Activated T-cell treated with anti-CD3 and anti-CD28 coated beads for 1 hour (primary cell): ENCODE results near the gene VCL.
"Not testable (repeated sequence)": the region's sequence is repeated elsewhere in the genome, so short reads cannot be mapped to it uniquely, and the experiment has no call there.

Experiments used
- DNase-seq: peaks from one replicate; pipeline ENCODE4 v3.0.0-alpha.2; 2020; ENCODE audit warnings: low read depth

The VCL gene

DNA sequence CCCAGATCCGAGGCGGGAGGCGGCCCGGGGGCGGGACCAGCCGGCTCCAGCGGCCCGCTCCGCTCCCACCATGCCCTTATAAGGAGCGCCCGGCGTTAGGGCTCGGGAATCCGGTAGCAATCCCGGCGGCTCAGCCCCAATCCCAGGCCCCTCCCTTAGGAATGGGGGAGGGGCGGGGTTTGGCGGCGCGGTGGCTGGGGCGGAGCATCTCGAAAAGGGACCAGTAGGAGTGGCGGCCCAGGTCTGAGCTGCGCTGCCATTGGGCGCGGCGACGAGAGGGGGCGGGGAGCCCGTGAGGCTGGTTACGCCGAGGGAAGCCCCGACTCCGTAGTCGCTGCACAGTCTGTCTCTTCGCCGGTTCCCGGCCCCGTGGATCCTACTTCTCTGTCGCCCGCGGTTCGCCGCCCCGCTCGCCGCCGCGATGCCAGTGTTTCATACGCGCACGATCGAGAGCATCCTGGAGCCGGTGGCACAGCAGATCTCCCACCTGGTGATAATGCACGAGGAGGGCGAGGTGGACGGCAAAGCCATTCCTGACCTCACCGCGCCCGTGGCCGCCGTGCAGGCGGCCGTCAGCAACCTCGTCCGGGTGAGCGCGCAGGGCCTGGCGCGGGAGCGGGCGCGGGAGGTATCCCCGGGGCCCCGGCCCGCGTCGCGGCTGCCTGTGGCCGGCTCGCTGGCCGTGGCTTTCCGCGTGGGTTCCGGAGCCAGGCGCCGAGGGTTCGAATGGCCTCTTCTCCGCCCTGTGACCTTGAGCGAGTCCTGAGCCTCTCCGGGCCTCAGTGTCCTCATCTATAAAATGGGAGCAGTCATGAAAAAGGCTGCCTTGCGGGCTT lies at the start of gene VCL:
TSS of gene VCL (plus strand) at position 330 of the 836 bp plus-strand sequence. CDS start at position 422, 92 bp downstream.
- DNase-seq, result peak; percentile 91

- DNase-seq, result no peak
Observed at GRCh38 chr10:73948947-73949633, 48.8 kb upstream of the VCL start.

- no peak for DNase-seq
Observed at GRCh38 chr10:73950155-73950948, 47.6 kb upstream of the VCL start.

DNA sequence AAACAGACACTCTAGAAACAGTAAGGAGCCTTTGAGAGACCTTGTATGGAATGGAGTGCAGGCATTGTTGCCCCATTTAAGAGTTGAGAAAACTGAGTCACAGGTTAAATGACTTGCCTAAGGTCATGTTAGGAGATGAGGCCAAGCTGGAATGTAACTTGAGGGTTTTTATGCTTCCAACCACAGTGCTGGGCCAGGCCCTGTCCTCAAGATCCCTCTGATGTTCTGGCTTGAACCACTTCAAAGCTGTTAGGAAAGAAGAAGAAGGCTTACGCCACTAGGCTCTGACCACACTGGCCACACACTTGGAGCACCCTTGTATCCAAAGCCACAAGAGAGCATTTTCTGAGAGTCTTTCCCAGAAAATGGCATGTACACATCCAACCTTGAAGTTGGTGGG lies 44.3 kb upstream of the VCL start:
- DNase-seq, result no peak

GRCh38 chr10:73954737-73955136 lies 43.2 kb upstream of the VCL start:
- DNase-seq, result no peak

- DNase-seq, result no peak
Observed at GRCh38 chr10:73955719-73956118, 42.2 kb upstream of the VCL start.

GRCh38 chr10:73956476-73957359 lies 41.2 kb upstream of the VCL start:
- DNase-seq, result no peak

GRCh38 chr10:73959484-73960243 lies 38.3 kb upstream of the VCL start:
- no peak for DNase-seq

DNA sequence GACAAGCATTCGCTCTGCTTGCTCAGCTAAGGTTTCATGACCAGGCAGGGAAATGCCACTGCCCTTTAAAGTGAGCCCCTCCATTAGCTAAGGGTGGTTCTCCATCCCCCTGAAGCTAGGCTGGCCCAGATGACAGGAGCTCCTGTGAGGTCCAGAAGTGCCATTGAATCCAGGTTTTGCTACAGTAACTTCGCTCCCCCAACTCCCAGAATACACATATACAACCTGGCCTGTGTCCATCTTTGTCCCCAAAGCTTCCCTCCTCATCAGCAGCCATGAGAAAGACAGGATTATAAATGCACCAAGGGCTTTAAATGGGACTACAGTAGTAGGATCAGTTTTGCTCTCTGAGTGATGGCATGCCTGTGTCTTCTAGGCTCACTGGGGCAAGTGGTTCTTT lies 35.5 kb upstream of the VCL start:
- DNase-seq, result no peak

- not testable (repeated sequence) for DNase-seq
Observed at GRCh38 chr10:73963533-73963932, 34.4 kb upstream of the VCL start.

DNA sequence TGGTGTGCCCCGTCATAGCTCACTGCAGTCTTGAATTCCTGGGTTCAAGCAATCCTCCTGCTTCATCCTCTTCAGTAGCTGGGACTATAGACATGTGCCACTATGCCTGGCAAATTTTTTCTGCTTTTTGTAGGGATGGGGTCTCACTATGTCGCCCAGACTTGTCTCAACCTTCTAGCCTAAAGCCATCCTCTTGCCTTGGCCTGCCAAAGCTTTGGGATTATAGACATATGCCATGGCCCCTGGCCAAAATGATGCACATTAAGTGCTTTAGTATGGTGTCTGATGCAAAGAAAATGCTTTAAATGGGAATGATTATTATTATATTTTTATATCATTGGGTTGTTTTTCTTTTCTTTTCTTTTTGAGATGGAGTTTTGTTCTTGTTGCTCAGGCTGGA lies 33.2 kb upstream of the VCL start:
- no peak for DNase-seq

DNA sequence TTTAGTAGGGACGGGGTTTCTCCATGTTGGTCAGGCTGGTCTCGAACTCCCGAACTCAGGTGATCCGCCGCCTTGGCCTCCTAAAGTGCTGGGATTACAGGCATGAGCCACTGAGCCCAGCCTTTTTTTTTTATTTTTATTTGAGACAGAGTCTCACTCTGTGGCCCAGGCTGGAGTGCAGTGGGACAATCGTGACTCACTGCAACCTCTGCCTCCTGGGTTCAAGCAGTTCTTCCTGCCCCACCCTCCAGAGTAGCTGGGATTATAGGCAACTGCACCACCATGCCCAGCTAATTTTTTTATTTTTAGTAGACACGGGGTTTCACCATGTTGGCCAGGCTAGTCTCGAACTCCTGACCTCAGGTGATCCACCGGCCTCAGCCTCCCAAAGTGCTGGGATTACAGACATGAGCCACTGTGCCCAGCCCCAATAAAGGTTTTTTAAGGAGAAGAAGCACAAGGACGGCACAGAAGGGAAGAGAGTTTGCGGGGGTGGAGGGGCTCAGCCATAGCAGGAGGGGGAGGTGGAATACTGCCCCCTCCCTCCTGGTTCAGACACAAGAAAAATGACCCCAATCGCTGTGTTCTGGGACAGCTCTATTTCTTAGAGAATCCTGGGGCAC lies 32.5 kb upstream of the VCL start:
- DNase-seq, result not testable (repeated sequence)

DNA sequence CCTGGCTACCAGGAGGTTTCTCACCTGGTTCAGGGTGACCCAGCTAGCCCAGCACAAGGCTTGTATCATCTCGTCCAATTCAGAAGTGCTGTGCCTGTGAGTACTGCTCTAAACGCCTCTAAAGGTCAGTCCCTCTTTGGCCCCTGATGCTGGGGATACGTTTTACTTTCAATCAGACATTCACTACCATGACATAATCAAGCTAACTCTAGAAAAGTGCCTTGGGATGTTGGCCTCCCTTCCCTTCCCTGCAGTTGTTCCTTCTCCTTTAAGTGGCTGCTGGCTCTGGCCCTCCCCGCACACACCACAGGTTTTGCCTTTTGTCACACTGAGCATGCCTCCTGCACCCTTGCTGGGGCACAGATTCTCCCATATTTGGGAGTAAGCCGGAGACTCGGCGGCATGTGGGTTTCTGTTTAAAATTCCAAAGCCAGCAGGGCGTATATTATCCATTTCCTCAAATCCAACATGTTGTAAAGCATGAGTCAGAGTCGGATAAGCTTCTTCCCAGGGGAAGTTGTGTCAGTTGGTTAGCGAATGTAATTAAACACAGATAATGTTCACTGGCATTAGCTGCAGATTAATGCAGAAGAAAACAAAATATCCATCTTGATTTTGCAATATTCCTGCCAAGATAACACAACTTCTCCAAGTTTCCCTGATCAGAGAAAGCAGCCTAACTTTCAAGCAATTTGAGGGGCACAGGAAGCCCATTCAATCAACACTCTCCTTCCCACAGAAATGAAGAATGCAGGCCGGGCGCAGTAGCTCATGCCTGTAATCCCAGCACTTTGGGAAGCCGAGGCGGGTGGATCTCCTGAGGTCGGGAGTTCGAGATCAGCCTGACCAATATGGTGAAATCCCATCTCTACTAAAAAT lies 31.8 kb upstream of the VCL start:
- DNase-seq, result no peak

DNA sequence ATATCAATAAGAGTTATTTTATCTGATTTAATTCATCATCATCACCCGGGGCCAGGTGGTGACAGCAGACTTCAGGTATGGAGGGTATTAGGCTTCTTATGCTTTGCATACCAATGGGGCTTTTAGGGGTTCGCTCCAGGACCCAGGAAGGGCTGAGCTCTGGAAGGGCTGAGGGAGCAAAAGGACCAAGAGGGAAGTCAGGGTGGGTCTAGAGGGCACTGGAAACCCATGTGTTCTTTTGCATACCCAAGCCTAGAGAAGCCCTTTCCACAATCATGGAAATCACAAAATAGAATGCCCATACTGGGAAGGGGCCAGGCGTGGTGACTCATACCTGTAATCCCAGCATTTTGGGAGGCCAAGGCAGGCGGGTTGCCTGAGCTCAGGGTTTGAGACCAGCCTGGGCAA lies 30.9 kb upstream of the VCL start:
- DNase-seq, result no peak

DNA sequence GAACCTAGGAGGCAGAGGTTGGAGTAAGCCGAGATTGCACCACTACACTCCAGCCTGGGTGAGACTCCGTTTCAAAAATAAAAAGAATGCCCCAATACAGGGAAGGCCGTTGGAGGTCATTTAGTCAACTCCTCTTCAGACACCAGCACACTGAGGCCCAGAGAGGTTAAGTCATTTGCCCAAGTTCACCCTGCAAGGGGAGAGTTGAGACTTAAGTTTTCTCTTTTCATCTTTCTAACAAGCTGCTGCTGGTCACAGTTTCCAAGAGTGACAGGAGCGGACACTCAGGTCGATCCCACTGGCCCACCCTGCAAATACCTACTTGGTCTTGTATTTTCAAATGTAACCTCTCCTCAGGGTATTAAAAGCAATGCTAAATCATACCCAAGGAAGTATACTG lies 30.4 kb upstream of the VCL start:
- no peak for DNase-seq

DNA sequence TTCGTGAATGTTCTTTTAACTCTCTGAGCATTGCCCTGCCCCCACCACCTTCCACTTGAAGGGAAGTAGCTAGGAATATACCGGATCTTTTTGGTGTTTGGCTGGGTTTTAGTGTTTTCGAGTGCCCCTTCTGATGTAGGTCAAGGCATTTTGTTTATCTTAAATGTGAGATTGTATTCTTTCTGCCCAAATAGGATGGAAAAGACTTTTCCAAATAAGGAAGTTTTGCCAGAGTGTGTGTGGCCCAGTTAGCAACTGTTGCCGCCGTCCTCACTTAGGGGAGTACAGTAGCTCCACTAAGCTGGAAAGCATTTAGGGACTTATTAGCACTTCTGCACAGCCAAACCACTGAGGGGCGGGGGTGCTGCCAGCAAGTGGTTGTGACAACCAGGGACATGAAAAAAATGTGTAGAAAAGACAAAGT lies 29.8 kb upstream of the VCL start:
- DNase-seq, result no peak

- no peak for DNase-seq
Observed at GRCh38 chr10:73969224-73969841, 28.6 kb upstream of the VCL start.

DNA sequence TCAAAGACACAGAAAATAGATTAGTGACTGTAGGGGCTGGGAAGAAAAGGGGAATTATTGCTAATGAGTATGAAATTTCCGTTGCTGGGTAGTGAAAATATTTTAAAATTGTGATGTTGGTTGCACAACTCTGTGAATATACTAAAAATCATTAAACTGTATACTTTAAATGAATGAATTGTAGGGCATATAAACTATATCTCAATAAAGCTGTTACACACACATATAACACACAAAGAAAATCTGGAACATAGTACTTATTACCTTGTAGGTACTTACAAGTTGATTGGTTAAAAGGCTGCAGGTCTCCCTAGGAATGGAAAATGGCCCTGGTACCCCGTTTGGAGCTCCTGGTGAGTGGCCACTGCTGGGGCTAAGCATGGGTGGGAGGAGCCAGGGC lies 27.1 kb upstream of the VCL start:
- no peak for DNase-seq
